Adrenal gland (tissue), 5 donors: ENCODE results near the gene PIGB.

Experiments used
- CTCF ChIP-seq, 6 experiments: fragments of 450-650 bp in 4 of 6; fragments of 200-600 bp in 2 of 6; sonication (generic) in 1 of 6; IDR thresholded peaks; 1 replicate in 5 of 6; 2 replicates in 1 of 6; pipeline versions ENCODE4 v1.5.1 to v1.8.0; 2016 to 2021; ENCODE audit warnings: antibody characterized with exemption in 6 of 6, mild to moderate bottlenecking in 2 of 6, moderate library complexity in 1 of 6
- POLR2A ChIP-seq, 2 donors: fragments of 450-650 bp; IDR thresholded peaks; one replicate each; pipeline ENCODE4 v1.6.1; 2017; ENCODE audit warnings: antibody characterized with exemption in 2 of 2, mild to moderate bottlenecking in 2 of 2, moderate library complexity in 1 of 2
- donor health status: DM: no; HTN: no; CAD: no.

DNA sequence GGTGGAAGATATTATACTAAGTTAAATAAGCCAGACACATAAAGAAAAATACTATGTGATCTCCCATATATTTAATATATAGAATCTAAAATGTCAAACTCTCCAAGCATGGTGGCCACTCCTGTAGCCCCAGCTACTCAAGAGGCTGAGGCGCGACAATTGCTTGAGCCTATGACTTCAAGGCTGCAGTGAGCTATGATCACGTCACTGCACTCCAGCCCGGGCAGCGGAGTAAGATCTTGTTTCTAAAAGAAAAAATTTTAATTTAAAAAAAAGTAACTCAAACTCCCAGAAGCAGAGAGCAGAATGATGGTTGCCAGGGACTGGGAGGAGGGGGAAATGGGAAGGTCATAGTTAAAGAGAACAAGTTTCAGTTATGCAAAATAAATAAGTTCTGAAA is 42.7 kb upstream of the PIGB start:
- TF ChIP-seq POLR2A (IDR thresholded peaks at IDR 0.05) (no peak), CTCF (IDR thresholded peaks at IDR 0.05) (no peak)
